Measurements from ENCODE around the gene PHF21A. TPM values are rescaled to one million over a fixed set of nuclear protein-coding genes. Genes with fewer than 3 reads are reported as not detected.

Gene PHF21A
- total RNA-seq, 1 donor from 2014 or later, result 66.8 TPM

DNA sequence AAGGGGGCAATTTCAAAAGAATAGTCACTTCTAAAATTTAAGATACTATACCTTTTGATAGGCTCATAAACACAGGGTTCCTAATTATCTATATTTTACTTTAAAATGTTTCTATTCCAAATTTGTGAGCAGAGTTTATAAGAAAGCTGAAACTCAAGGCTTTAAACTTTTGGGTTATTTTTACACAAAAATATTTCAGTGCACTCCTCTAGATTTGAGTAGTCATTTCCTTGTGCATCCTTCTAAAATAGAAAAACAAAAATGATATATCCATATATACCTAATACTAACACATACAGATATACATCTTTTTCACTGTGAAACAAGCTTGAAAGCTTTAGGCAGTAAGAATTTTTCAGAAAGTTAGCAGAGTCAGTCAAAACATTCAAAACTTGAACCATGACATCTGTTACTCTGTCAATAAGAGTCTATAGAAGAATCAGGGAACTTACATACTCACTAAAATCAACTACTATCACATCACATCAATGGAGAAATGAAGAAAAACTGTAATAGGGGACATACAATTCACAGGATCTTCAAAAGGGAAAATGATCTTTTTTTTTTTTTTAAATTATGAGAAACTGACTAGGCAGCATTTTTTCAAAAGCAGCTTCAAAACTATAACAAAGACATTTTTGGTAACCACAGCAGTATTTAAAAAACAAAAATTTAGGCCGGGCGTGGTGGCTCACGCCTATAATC, 5.1 kb downstream of the PHF21A start:
- Histone ChIP-seq H3K36me3 (no peaks in the 10 kb centered on the region), H3K4me1 (peaks cover 48% of the 10 kb centered on the region), H3K4me3 (no peak overlapping the region), H3K27ac (no peak overlapping the region), H3K27me3 (no peaks in the 10 kb centered on the region), H3K9me3 (no peaks in the 10 kb centered on the region)
- TF ChIP-seq POLR2A (IDR thresholded peaks at IDR 0.05), result no peak
- TF ChIP-seq POLR2AphosphoS5 (IDR thresholded peaks at IDR 0.05; ENCODE audit: insufficient read depth in 1 of 2, low read depth in 1 of 2), result no peak
- TF ChIP-seq, protein P1, sequence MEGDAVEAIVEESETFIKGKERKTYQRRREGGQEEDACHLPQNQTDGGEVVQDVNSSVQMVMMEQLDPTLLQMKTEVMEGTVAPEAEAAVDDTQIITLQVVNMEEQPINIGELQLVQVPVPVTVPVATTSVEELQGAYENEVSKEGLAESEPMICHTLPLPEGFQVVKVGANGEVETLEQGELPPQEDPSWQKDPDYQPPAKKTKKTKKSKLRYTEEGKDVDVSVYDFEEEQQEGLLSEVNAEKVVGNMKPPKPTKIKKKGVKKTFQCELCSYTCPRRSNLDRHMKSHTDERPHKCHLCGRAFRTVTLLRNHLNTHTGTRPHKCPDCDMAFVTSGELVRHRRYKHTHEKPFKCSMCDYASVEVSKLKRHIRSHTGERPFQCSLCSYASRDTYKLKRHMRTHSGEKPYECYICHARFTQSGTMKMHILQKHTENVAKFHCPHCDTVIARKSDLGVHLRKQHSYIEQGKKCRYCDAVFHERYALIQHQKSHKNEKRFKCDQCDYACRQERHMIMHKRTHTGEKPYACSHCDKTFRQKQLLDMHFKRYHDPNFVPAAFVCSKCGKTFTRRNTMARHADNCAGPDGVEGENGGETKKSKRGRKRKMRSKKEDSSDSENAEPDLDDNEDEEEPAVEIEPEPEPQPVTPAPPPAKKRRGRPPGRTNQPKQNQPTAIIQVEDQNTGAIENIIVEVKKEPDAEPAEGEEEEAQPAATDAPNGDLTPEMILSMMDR (IDR thresholded peaks at IDR 0.05), result no peak
- no peak for DNase-seq (ENCODE audit: extremely low spot score in 2 of 2)
- intact Hi-C loops (cut with DNase I), result no loop called here

DNA sequence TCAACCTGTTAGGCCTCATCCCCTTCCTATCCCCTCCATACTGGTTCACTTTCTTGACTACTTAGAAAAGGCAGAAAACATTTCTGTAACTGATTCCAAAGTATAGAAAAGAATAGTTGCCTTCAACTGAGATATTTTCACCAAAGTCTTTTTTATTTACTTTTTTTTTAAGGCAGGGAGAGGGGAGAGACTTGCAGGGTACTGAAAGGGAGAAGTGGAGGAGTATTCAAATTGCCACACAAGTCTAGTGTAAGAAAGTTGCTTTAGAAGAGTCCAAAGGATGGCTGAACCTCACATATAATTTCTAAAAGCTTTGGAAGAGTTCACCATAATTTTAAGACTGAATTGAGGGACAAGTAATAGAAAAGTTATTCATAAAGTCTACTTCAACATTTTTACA, 6.3 kb downstream of the PHF21A start:
- intact Hi-C loops (cut with DNase I), result no loop called here
- Histone ChIP-seq H3K4me1 (peaks cover 48% of the 10 kb centered on the region), H3K4me3 (no peak overlapping the region), H3K36me3 (no peaks in the 10 kb centered on the region), H3K27ac (no peak overlapping the region), H3K27me3 (no peaks in the 10 kb centered on the region), H3K9me3 (no peaks in the 10 kb centered on the region)
- no peak for TF ChIP-seq POLR2A (IDR thresholded peaks at IDR 0.05)
- TF ChIP-seq, protein P1 (IDR thresholded peaks at IDR 0.05), result no peak
- TF ChIP-seq POLR2AphosphoS5 (IDR thresholded peaks at IDR 0.05; ENCODE audit: insufficient read depth in 1 of 2, low read depth in 1 of 2), result no peak
- DNase-seq (ENCODE audit: extremely low spot score in 2 of 2), result no peak

GRCh38 chr11:46114378-46114777, 6.9 kb downstream of the PHF21A start:
- no peak overlapping the region for H3K27ac ChIP-seq
- H3K36me3 ChIP-seq, result no peaks in the 10 kb centered on the region
- peaks cover 48% of the 10 kb centered on the region for H3K4me1 ChIP-seq
- no peaks in the 10 kb centered on the region for H3K27me3 ChIP-seq
- no peak for TF ChIP-seq POLR2AphosphoS5 (IDR thresholded peaks at IDR 0.05; ENCODE audit: insufficient read depth in 1 of 2, low read depth in 1 of 2)
- TF ChIP-seq POLR2A (IDR thresholded peaks at IDR 0.05), result no peak
- TF ChIP-seq, protein P1 (IDR thresholded peaks at IDR 0.05), result no peak
- H3K4me3 ChIP-seq, result no peak overlapping the region
- no peaks in the 10 kb centered on the region for H3K9me3 ChIP-seq
- intact Hi-C loops (cut with DNase I), result no loop called here
- no peak for DNase-seq (ENCODE audit: extremely low spot score in 2 of 2)

GRCh38 chr11:46112961-46113607, 8.2 kb downstream of the PHF21A start:
- H3K4me1 ChIP-seq, result peaks cover 47% of the 10 kb centered on the region
- no peaks in the 10 kb centered on the region for H3K9me3 ChIP-seq
- no peaks in the 10 kb centered on the region for H3K27me3 ChIP-seq
- DNase-seq (ENCODE audit: extremely low spot score in 2 of 2), result no peak
- no peak overlapping the region for H3K27ac ChIP-seq
- H3K4me3 ChIP-seq, result no peak overlapping the region
- intact Hi-C loops (cut with DNase I), result no loop called here
- H3K36me3 ChIP-seq, result no peaks in the 10 kb centered on the region
- TF ChIP-seq, protein P1 (IDR thresholded peaks at IDR 0.05), result no peak
- peak in 1 of 2 donors; percentile 82 for TF ChIP-seq POLR2AphosphoS5 (IDR thresholded peaks at IDR 0.05; ENCODE audit: insufficient read depth in 1 of 2, low read depth in 1 of 2)

DNA sequence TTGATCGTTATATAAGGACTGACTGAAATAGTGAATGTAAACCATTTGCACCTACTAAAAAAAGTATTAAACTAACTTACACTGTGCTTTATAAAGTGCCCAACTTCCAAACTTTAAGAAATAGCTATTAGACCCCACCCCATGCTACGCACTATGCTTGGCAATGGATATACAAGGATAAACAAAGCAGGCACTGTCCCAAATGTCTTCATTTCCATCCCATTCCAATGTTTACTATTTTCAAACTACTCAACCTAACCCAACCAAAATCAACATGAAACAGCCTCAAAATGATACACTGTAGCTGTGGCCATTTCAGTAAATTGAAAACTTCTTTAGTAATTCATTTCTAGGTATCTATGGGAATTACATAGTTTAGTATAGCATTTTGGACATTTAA, 12.5 kb downstream of the PHF21A start:
- TF ChIP-seq, protein P1 (IDR thresholded peaks at IDR 0.05), result no peak
- DNase-seq (ENCODE audit: extremely low spot score in 2 of 2), result no peak
- no peak overlapping the region for H3K27ac ChIP-seq
- H3K36me3 ChIP-seq, result no peaks in the 10 kb centered on the region
- H3K27me3 ChIP-seq, result no peaks in the 10 kb centered on the region
- H3K9me3 ChIP-seq, result no peaks in the 10 kb centered on the region
- intact Hi-C loops (cut with DNase I), result no loop called here
- no peak overlapping the region for H3K4me3 ChIP-seq
- peaks cover 40% of the 10 kb centered on the region for H3K4me1 ChIP-seq
